GM12878 (cell line): Measurements from ENCODE around the gene ART4. TPM values are rescaled to one million over a fixed set of nuclear protein-coding genes. Genes with fewer than 3 reads are reported as not detected.

Experiments used
- ATAC-seq: fragments of 200-7000 bp; cut with Tn5 transposase; 3 replicates; pipeline ENCODE4 v1.9.1; 2020; ENCODE audit warnings: mild to moderate bottlenecking, moderate library complexity
- BruUV-seq: library from RNA; stranded (reverse); fragments of 400-500 nt; replicated peaks from 2 replicates; lab custom pipeline; 2021; lab: Mats Ljungman, UMichigan
- CTCF ChIA-PET: fragments of 300-600 bp; sonication (Branson Sonifier 250); formaldehyde crosslinking; extraction: SDS; loops from one replicate; lab custom pipeline; 2021; ENCODE audit warnings: inconsistent platforms; lab: Yijun Ruan, JAX
- POLR2A ChIA-PET: fragments of 350-600 bp; formaldehyde crosslinking; extraction: SDS; loops from one replicate; lab custom pipeline; 2021; ENCODE audit warnings: inconsistent platforms; lab: Charles Lee
- RAD21 ChIA-PET: fragments of 300-600 bp; sonication (Branson Sonifier 250); formaldehyde crosslinking; loops from one replicate; lab custom pipeline; 2023; ENCODE audit warnings: antibody characterized with exemption; ENCODE audit not compliant: unreplicated experiment; lab: Charles Lee
- SMC1A ChIA-PET: fragments of 300-600 bp; sonication (Branson Sonifier 250); formaldehyde crosslinking; loops from one replicate; lab custom pipeline; 2023; ENCODE audit not compliant: unreplicated experiment, uncharacterized antibody; lab: Charles Lee
- DNase-seq: peaks from one replicate; pipeline ENCODE4 v3.0.0-alpha.2; 2011; ENCODE audit warnings: low read depth, low spot score
- FAIRE-seq: peaks from 3 replicates; lab custom pipeline; 2011; peaks lifted over from hg19 to GRCh38; lab: Jason Lieb, UNC
- H2AFZ ChIP-seq: 2 replicates; pipeline ENCODE4 v1.6.0; 2011; ENCODE audit warnings: low read depth, low read length, control low read depth; ENCODE audit not compliant: control insufficient read depth
- H3K27ac ChIP-seq: 2 replicates; pipeline ENCODE4 v1.5.1; 2011; ENCODE audit warnings: control low read depth; ENCODE audit not compliant: control insufficient read depth, insufficient read depth
- H3K27me3 ChIP-seq, 2 experiments: replicated peaks in 1 of 2; 2 replicates each; pipeline versions ENCODE4 v1.6.0 to v1.6.1; 2011; ENCODE audit warnings: low read length in 1 of 2; ENCODE audit not compliant: control insufficient read depth in 2 of 2, insufficient read depth in 2 of 2
- H3K36me3 ChIP-seq, 2 experiments: 2 replicates each; pipeline ENCODE4 v1.5.1; 2011; ENCODE audit warnings: low read length in 1 of 2; ENCODE audit not compliant: control insufficient read depth in 2 of 2, insufficient read depth in 2 of 2
- H3K4me1 ChIP-seq: 2 replicates; pipeline ENCODE4 v1.6.1; 2011; ENCODE audit warnings: mild to moderate bottlenecking, low read length, moderate library complexity, mixed read lengths; ENCODE audit not compliant: control insufficient read depth, insufficient read depth
- H3K4me2 ChIP-seq: 2 replicates; pipeline ENCODE4 v1.6.0; 2011; ENCODE audit warnings: control low read depth; ENCODE audit not compliant: control insufficient read depth, insufficient read depth
- H3K4me3 ChIP-seq: fragments of 200-600 bp; sonication (generic); 2 replicates; pipeline ENCODE4 v1.5.1; 2016
- H3K79me2 ChIP-seq: 2 replicates; pipeline ENCODE4 v1.6.0; 2011; ENCODE audit warnings: low read length; ENCODE audit not compliant: control insufficient read depth, insufficient read depth
- H3K9ac ChIP-seq: 2 replicates; pipeline ENCODE4 v1.8.0; 2011; ENCODE audit warnings: low read length, control low read depth, mixed read lengths; ENCODE audit not compliant: control insufficient read depth, insufficient read depth
- H3K9me3 ChIP-seq: replicated peaks from 3 replicates; pipeline ENCODE4 v1.5.1; 2011; ENCODE audit warnings: mild to moderate bottlenecking, low read length; ENCODE audit not compliant: control insufficient read depth, insufficient read depth
- H4K20me1 ChIP-seq: 2 replicates; pipeline ENCODE4 v1.6.0; 2011; ENCODE audit not compliant: control insufficient read depth, insufficient read depth
- CBX3 ChIP-seq: fragments of 200-600 bp; sonication (generic); IDR thresholded peaks from 2 replicates; pipeline ENCODE4 v1.6.1; 2016; ENCODE audit warnings: low read depth, borderline replicate concordance
- EP300 ChIP-seq, 2 experiments: fragments of 150-350 bp in 1 of 2; IDR thresholded peaks; 2 replicates each; pipeline ENCODE4 v1.6.1; 2011 to 2012; ENCODE audit warnings: low read depth in 2 of 2, low read length in 2 of 2, borderline replicate concordance in 1 of 2, improper control_type of control experiment in 1 of 2, inconsistent platforms in 1 of 2; ENCODE audit not compliant: control insufficient read depth in 1 of 2
- ESRRA ChIP-seq: IDR thresholded peaks from 2 replicates; pipeline ENCODE4 v1.6.1; 2012; ENCODE audit warnings: mild to moderate bottlenecking, low read length, improper control_type of control experiment
- FOXK2 ChIP-seq: fragments of 450-650 bp; IDR thresholded peaks from 2 replicates; pipeline ENCODE4 v1.6.1; 2017; ENCODE audit warnings: mild to moderate bottlenecking, moderate library complexity
- RAD51 ChIP-seq: fragments of 450-650 bp; IDR thresholded peaks from 2 replicates; pipeline ENCODE4 v1.6.1; 2016; ENCODE audit warnings: moderate library complexity, mild to moderate bottlenecking, inconsistent platforms
- SPI1 ChIP-seq: IDR thresholded peaks from 2 replicates; pipeline ENCODE4 v1.6.1; 2011; ENCODE audit warnings: low read depth, mild to moderate bottlenecking, low read length, moderate library complexity, borderline replicate concordance; ENCODE audit not compliant: insufficient read depth
- WGBS: methylation state at CpG from one replicate; pipeline ENCODE4 v1.1.6; 2016; ENCODE audit warnings: low lambda C conversion rate; ENCODE audit not compliant: insufficient replicate concordance, insufficient coverage; ENCODE audit errors: missing lambda C conversion rate; 5-methylcytosine and 5-hydroxymethylcytosine counted together
- in situ Hi-C: fragments of 300-500 bp; cut with MboI; formaldehyde crosslinking; loops from 9 replicates; pipeline ENCODE4 v1.14.3; 2018; ENCODE audit warnings: mixed read lengths
- intact Hi-C: fragments of 100-400 bp; cut with micrococcal nuclease; formaldehyde crosslinking; loops from one replicate; pipeline ENCODE4 v1.14.2; 2022; ENCODE audit not compliant: unreplicated experiment
- polyA plus RNA-seq, 11 experiments: library from polyadenylated mRNA; depleted of rRNA in 4 of 11; unstranded in 6 of 11; stranded (reverse) in 5 of 11; fragments of >200 nt; fragmentation: Nextera tagmentation in 4 of 11; fragmentation: Illumina TruSeq in 1 of 11; extraction: Ambion mirVana in 4 of 11; extraction: Trizol in 1 of 11; gene quantifications; 1 replicate in 1 of 11; 2 replicates in 10 of 11; pipeline versions ENCODE4 v1.2.1 to v1.2.3, GENCODE V29; 2011 to 2016; ENCODE audit warnings: inconsistent platforms in 2 of 11, missing spikeins in 2 of 11, low read depth in 1 of 11
- total RNA-seq, 4 experiments: library from RNA; depleted of rRNA in 3 of 4; stranded (reverse); fragments of >200 nt in 3 of 4; fragmentation: Illumina TruSeq in 1 of 4; extraction: Trizol in 1 of 4; gene quantifications; 2 replicates each; pipeline versions ENCODE4 v1.2.1 to v1.2.3, GENCODE V29; 2013 to 2021
- TF ChIP-seq, protein P1 (sequence below): fragments of 450-650 bp; IDR thresholded peaks from 2 replicates; pipeline ENCODE4 v1.6.1; 2016; ENCODE audit warnings: mild to moderate bottlenecking
- TF ChIP-seq, protein P2 (sequence below): fragments of 450-650 bp; IDR thresholded peaks from 2 replicates; pipeline ENCODE4 v1.6.1; 2017; ENCODE audit warnings: mild to moderate bottlenecking, moderate library complexity
- TF ChIP-seq, protein P3 (sequence below): IDR thresholded peaks from 2 replicates; pipeline ENCODE4 v1.6.1; 2011; ENCODE audit warnings: low read depth, mild to moderate bottlenecking, low read length, moderate library complexity, borderline replicate concordance; ENCODE audit errors: extremely low read depth

Gene ART4
- total and polyA plus RNA-seq, 10 of the 15 experiments (the other 5 are each of a cell fraction or from before 2014, with no cell fraction given) = 0.02 TPM; not detected in 9

DNA sequence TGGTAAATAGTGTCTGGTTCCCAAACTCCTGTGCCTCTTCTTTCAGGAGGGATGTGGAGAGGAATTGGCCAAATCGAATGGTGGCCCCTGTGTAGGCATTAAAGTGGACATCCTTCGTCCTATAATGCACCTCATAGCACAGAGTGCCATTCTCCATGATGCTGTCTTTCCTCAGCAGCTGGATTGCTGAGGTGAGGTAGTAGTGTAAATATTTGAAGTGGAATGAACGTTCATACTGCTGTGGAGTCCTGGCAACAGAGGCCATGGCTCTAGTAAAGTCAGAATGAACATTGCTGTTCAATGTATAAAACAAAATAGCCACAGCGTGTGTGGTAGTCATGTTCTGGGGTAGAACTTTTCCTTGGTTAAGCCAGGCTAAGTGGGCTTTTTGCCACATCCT, 2.7 kb downstream of the ART4 start:
- H2AFZ ChIP-seq = no peak overlapping the region
- H3K36me3 ChIP-seq = no peaks in the 10 kb centered on the region
- ChIA-PET CTCF (no interaction called here), SMC1A (interaction anchor here (1.4 to 15.6 kb wide), 2 partner anchors 8 to 156 kb away, joined by 3 to 242 read pairs; no protein-coding TSS in a partner anchor)
- no peak for ATAC-seq
- WGBS = 35% methylated on average over 4 of the region's 4 CpGs
- H4K20me1 ChIP-seq = no peaks in the 10 kb centered on the region
- no peak for DNase-seq
- no peak overlapping the region for H3K4me3 ChIP-seq
- TF ChIP-seq EP300 (IDR thresholded peaks at IDR 0.05; ENCODE audit: borderline replicate concordance in 1 of 2, control insufficient read depth in 1 of 2, low read depth in 2 of 2, low read length in 2 of 2) (no peak), CBX3 (no peak), FOXK2 (no peak), RAD51 (no peak), SPI1 (no peak), ESRRA (no peak)
- TF ChIP-seq, protein P1, sequence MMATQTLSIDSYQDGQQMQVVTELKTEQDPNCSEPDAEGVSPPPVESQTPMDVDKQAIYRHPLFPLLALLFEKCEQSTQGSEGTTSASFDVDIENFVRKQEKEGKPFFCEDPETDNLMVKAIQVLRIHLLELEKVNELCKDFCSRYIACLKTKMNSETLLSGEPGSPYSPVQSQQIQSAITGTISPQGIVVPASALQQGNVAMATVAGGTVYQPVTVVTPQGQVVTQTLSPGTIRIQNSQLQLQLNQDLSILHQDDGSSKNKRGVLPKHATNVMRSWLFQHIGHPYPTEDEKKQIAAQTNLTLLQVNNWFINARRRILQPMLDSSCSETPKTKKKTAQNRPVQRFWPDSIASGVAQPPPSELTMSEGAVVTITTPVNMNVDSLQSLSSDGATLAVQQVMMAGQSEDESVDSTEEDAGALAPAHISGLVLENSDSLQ = no peak
- TF ChIP-seq, protein P2, sequence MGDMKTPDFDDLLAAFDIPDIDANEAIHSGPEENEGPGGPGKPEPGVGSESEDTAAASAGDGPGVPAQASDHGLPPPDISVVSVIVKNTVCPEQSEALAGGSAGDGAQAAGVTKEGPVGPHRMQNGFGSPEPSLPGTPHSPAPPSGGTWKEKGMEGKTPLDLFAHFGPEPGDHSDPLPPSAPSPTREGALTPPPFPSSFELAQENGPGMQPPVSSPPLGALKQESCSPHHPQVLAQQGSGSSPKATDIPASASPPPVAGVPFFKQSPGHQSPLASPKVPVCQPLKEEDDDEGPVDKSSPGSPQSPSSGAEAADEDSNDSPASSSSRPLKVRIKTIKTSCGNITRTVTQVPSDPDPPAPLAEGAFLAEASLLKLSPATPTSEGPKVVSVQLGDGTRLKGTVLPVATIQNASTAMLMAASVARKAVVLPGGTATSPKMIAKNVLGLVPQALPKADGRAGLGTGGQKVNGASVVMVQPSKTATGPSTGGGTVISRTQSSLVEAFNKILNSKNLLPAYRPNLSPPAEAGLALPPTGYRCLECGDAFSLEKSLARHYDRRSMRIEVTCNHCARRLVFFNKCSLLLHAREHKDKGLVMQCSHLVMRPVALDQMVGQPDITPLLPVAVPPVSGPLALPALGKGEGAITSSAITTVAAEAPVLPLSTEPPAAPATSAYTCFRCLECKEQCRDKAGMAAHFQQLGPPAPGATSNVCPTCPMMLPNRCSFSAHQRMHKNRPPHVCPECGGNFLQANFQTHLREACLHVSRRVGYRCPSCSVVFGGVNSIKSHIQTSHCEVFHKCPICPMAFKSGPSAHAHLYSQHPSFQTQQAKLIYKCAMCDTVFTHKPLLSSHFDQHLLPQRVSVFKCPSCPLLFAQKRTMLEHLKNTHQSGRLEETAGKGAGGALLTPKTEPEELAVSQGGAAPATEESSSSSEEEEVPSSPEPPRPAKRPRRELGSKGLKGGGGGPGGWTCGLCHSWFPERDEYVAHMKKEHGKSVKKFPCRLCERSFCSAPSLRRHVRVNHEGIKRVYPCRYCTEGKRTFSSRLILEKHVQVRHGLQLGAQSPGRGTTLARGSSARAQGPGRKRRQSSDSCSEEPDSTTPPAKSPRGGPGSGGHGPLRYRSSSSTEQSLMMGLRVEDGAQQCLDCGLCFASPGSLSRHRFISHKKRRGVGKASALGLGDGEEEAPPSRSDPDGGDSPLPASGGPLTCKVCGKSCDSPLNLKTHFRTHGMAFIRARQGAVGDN = no peak
- TF ChIP-seq, protein P3, sequence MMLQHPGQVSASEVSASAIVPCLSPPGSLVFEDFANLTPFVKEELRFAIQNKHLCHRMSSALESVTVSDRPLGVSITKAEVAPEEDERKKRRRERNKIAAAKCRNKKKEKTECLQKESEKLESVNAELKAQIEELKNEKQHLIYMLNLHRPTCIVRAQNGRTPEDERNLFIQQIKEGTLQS = no peak
- TF ChIP-seq, all 136 proteins: peak for 0
- Histone ChIP-seq H3K27ac (no peak overlapping the region), H3K9ac (no peak overlapping the region), H3K9me3 (no peaks in the 10 kb centered on the region), H3K27me3 (no peaks in the 10 kb centered on the region; a peak in 2 of 4 replicates), H3K79me2 (no peaks in the 10 kb centered on the region), H3K4me2 (no peak overlapping the region), H3K4me1 (no peaks in the 10 kb centered on the region)
- intact Hi-C loops (loop anchor here (5.0 kb wide), 1 partner anchor 382 kb away; the partner anchor contains the start of gene RERG), in situ Hi-C loops (no loop called here)
- RAD21 ChIA-PET = interaction anchor here (0.6 kb wide), 1 partner anchor 146 kb away, joined by 5 read pairs; no protein-coding TSS in a partner anchor
- no TSS peak for BruUV-seq
- no peak for FAIRE-seq
- POLR2A ChIA-PET = no interaction called here
